Thymus (tissue), 11 donors: ENCODE data around the gene PUS7L. TPM values are rescaled to one million over a fixed set of nuclear protein-coding genes. Genes with fewer than 3 reads are reported as not detected.

ENCODE experiments used
- DNase-seq, 9 donors: peaks; one replicate each; pipeline ENCODE4 v3.0.0-alpha.2; 2013; ENCODE audit warnings: low spot score in 9 of 9, low read depth in 6 of 9, missing footprints in 1 of 9
- H3K27ac ChIP-seq, 2 donors: one replicate each; pipeline ENCODE4 v1.5.1; 2013; ENCODE audit warnings: control low read depth in 1 of 2, low read depth in 1 of 2, low read length in 1 of 2, mild to moderate bottlenecking in 1 of 2, moderate library complexity in 1 of 2
- H3K27me3 ChIP-seq, 2 donors: one replicate each; pipeline ENCODE4 v1.5.1; 2013; ENCODE audit warnings: low read length in 1 of 2; ENCODE audit not compliant: control insufficient read depth in 2 of 2, insufficient read depth in 1 of 2
- H3K36me3 ChIP-seq, 2 donors: one replicate each; pipeline ENCODE4 v1.5.1; 2013; ENCODE audit warnings: low read length in 1 of 2, mild to moderate bottlenecking in 1 of 2, moderate library complexity in 1 of 2; ENCODE audit not compliant: control insufficient read depth in 2 of 2, insufficient read depth in 2 of 2
- H3K4me1 ChIP-seq, 2 donors: one replicate each; pipeline ENCODE4 v1.5.1; 2013; ENCODE audit warnings: low read length in 2 of 2; ENCODE audit not compliant: control insufficient read depth in 2 of 2, insufficient read depth in 2 of 2
- H3K4me3 ChIP-seq, 2 donors: one replicate each; pipeline ENCODE4 v1.5.1; 2013; ENCODE audit warnings: low read length in 2 of 2, control low read depth in 1 of 2, mild to moderate bottlenecking in 1 of 2
- H3K9me3 ChIP-seq, 2 donors: one replicate each; pipeline ENCODE4 v1.5.1; 2013; ENCODE audit warnings: low read length in 1 of 2, mild to moderate bottlenecking in 1 of 2; ENCODE audit not compliant: control insufficient read depth in 2 of 2, insufficient read depth in 1 of 2
- WGBS: extraction: QIAGEN DNeasy Blood & Tissue Kit; methylation state at CpG from one replicate; pipeline ENCODE4 v1.1.7; 2013; 5-methylcytosine and 5-hydroxymethylcytosine counted together
- polyA plus RNA-seq: library from polyadenylated mRNA; stranded (reverse); fragments of 200-250 nt; gene quantifications from one replicate; pipeline ENCODE4 v1.2.3, GENCODE V29; 2013
- total RNA-seq: library from RNA; stranded (reverse); fragments of 120-200 nt; gene quantifications from one replicate; pipeline ENCODE4 v1.2.4, GENCODE V29; 2013
- donor health status: healthy.

Gene PUS7L
- total and polyA plus RNA-seq, 2 donors, result 3.0 to 14.4 TPM

DNA sequence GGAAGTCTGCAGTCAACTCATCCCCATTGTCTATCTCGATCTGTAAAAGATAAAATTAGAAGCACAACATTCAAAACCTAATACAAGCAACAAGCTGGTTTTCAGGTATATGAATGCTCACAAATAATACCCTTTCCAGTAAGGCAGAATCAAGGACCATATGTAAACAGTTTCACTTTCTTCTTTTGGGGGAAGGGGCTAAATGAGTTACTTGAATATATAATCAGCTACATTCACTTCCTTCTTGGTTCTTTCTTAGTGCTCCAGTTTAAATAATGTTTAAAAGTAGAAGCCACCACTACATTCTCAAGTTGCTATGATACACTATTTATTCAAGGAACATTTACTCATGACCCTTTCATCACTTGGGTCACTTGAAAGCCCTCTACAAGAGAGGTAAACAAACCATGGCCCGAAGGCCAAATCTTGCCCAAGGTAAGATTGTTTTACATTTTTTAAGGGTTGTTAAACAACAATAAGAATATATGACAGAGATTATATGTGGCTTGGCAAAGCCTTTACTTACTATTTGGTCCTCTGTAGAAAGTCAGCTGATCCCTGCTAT, 37.2 kb upstream of the PUS7L start:
- 95% methylated on average over 2 of the region's 2 CpGs for WGBS

DNA sequence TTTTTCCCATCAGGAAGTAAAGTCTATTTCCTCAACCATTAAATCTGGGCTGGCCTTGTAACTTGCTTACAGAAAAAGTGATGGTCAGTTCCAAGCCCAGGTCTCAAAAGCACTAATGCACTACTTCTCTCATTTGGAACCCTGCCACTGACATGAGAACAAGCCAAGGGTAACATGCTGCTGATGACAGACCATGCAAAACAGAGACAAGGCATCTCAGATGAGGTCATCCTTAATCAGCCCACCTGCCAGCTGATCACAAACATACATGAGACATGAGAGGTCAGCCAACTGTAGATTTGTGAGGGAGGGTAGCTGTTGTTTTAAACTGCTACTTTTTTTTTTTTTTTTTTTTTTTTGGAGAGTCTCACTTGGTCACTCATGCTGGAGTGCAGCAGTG, 31.4 kb upstream of the PUS7L start:
- no peak for DNase-seq
- Histone ChIP-seq H3K27ac (no peak overlapping the region), H3K4me3 (no peak overlapping the region), H3K4me1 (no peaks in the 10 kb centered on the region), H3K27me3 (no peaks in the 10 kb centered on the region), H3K9me3 (no peaks in the 10 kb centered on the region), H3K36me3 (peaks cover 30% of the 10 kb centered on the region in 2 donors)

More for the DNA sequence above, 37.2 kb upstream of the PUS7L start:
- peaks cover 12 to 41% of the 10 kb centered on the region in 2 donors for H3K36me3 ChIP-seq
- no peak for DNase-seq
- H3K27me3 ChIP-seq, result no peaks in the 10 kb centered on the region
- H3K4me1 ChIP-seq, result no peaks in the 10 kb centered on the region
- H3K4me3 ChIP-seq, result no peak overlapping the region
- H3K9me3 ChIP-seq, result no peaks in the 10 kb centered on the region
- no peak overlapping the region for H3K27ac ChIP-seq

DNA sequence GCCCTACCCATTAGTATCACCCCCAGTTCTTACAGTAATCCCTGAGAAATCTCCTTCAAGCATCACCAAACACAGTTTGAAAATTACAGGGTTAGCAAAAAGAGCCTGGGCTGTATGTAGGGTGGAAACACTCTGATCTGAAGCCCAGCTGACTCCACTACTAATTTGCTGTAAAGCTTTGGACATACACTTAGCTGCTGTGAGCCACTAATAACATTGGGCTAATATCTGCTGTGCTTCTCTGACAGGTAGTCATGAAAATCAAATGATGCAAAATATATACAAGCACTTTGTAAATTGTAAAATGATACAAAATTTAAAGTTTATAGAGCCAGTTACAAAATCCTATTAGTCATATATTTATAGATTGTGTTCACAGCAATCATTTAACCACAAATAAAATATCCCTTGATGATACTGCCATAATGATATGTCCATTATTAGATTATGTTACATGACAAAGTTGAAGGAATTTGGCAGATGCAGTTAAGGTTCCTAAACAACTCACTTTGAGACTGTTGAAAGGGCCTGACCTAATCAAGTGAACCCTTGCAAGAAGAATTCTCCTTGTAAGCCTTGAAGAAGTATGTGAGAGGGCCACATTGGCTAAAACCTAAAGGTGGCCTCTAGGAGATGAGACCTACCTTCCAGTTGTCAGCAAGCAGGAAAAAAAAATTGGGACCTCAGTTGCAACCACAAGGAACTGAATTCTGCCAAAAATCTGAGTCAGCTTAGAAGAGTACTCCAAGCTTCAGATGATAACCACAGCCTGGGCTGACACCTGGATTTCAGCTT, 28.5 kb upstream of the PUS7L start:
- Histone ChIP-seq H3K36me3 (peaks cover 41 to 51% of the 10 kb centered on the region in 2 donors), H3K4me3 (no peak overlapping the region), H3K27me3 (no peaks in the 10 kb centered on the region), H3K27ac (no peak overlapping the region), H3K4me1 (no peaks in the 10 kb centered on the region), H3K9me3 (no peaks in the 10 kb centered on the region)
- DNase-seq, result no peak

DNA sequence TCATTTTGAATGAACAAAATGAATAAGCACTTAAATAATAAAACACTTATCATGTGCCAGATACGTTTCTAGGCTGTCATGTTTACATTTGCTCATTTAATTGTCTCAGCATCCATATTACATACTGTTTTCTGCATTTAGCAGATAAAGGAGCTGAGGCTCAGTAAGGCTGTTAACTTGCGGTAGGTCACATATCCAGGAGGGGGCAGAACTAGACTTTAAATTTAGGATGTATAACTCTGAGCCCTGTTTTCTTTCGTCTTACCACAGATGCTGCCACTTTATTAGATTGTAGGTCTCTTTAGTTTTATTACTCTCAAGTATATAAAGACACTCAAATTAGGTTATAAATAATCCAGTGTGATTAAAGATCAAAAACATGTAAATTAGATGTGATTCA, 17.9 kb upstream of the PUS7L start:
- Histone ChIP-seq H3K9me3 (no peaks in the 10 kb centered on the region), H3K36me3 (peaks cover 18 to 69% of the 10 kb centered on the region in 2 donors), H3K27me3 (no peaks in the 10 kb centered on the region), H3K4me1 (no peaks in the 10 kb centered on the region), H3K4me3 (no peak overlapping the region), H3K27ac (no peak overlapping the region)
- peak in 3 of 9 donors; percentile 11 to 25 (median 18) for DNase-seq
- WGBS, result 93% methylated on average over 3 of the region's 3 CpGs

DNA sequence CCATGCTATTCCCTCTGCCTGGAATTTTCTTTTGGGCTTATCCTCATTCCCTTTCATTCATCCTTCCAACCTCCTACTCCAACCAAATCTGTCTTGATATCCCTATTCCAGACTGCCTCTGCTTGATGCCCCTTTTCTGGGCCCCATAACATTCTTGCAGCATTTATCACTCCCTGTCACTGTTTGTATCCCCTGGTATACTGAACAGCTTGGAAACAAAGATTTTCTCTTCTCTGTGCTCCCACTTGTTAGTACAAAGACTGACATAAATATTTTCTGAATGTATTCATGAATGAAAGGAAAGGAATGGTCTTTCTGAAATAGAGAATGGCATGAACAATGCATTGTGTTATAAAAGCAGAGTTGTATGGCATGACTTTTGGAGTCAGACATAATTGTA, 7.7 kb upstream of the PUS7L start:
- Histone ChIP-seq H3K36me3 (peaks cover 8 to 21% of the 10 kb centered on the region in 2 donors), H3K27me3 (no peaks in the 10 kb centered on the region), H3K27ac (no peak overlapping the region), H3K4me1 (peaks cover 2 to 7% of the 10 kb centered on the region in 2 donors), H3K4me3 (no peak overlapping the region), H3K9me3 (no peaks in the 10 kb centered on the region)
- no peak for DNase-seq

DNA sequence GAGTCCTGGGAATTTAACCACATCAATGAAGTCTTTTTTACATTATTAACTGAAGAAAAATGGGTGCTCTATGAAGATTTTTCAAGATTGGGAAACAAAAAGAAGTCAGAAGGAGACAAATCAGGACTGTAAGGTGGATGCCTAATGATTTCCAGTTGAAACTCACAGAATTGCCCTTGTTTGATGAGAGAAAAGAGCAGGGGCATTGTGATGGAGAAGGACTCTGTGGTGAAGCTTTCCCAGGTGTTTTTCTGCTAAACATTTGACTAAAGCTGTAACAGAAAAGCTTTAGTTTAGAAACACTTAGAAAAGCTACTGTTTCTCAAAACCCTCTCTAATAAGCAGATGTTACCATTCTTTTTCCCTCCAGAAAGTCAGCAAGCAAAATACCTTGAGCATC, 5.9 kb upstream of the PUS7L start:
- no peaks in the 10 kb centered on the region for H3K9me3 ChIP-seq
- no peak overlapping the region for H3K4me3 ChIP-seq
- H3K27me3 ChIP-seq, result no peaks in the 10 kb centered on the region
- H3K36me3 ChIP-seq, result peaks cover 0 to 7% of the 10 kb centered on the region in 2 donors
- peaks cover 12 to 17% of the 10 kb centered on the region in 2 donors for H3K4me1 ChIP-seq
- DNase-seq, result no peak
- no peak overlapping the region for H3K27ac ChIP-seq

DNA sequence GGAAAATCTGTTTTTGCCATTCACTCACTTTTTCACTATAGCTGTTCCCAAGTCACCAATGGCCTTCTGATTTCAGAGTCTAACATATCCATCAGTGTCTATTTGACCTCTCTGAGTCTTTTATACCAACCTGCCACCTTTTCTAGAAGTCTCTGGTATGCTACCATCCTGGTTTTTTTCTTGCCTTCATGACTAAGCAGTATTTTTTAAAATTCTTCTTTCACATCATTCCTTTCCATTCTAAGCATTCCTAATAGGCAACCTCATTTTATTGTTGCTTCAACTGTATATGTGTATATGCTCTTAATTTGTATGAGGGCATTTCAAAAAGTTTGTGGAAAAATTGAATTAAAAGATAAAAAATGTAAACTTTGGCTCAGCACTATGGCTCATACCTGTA, 5.2 kb upstream of the PUS7L start:
- H3K4me1 ChIP-seq, result peaks cover 12 to 17% of the 10 kb centered on the region in 2 donors
- no peaks in the 10 kb centered on the region for H3K27me3 ChIP-seq

DNA sequence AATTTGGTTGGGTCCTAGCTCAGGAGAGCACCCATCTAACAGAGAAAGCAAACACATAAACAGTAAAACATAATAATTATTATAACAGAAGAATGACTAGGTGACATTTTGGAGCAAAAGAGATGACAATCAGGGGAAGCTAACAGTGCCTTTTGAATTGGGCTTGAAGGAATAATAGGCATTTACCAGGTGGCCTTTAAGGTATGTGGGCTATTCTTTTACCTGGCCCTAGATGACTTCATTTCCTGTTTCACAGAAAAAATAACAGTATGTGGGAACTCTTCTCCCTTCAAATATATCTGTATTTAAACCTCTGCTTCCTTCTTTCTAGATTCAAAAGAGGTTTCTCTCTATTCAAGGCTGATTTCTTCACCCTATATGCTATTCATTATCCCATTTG, 4.0 kb upstream of the PUS7L start:
- no peak overlapping the region for H3K4me3 ChIP-seq
- H3K27ac ChIP-seq, result no peak overlapping the region
- H3K9me3 ChIP-seq, result no peaks in the 10 kb centered on the region
- H3K36me3 ChIP-seq, result peaks cover 0 to 4% of the 10 kb centered on the region in 2 donors
- DNase-seq, result no peak
- H3K4me1 ChIP-seq, result peaks cover 15 to 23% of the 10 kb centered on the region in 2 donors
- H3K27me3 ChIP-seq, result no peaks in the 10 kb centered on the region

More for the DNA sequence above, 5.2 kb upstream of the PUS7L start:
- DNase-seq, result no peak
- Histone ChIP-seq H3K9me3 (no peaks in the 10 kb centered on the region), H3K27ac (no peak overlapping the region), H3K36me3 (peaks cover 0 to 7% of the 10 kb centered on the region in 2 donors), H3K4me3 (no peak overlapping the region)

DNA sequence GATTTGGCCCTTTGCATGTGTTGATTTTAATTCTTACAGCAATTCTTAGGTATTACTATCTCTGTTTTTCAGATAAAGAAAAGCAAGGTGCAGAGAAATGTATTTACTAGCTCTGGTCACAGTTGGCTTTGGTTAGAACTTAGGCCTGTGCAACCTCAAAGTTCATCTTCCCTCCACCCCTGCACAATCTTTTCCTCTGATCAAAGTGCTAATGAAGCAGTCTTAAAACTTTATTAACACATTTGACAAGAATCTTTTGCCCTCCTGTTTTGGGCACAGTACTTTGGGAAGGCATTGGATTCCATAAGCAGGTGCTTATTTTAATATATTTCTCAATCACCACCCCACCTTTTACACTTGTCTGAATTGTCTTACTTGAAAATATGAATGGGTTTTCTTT, 2.9 kb upstream of the PUS7L start:
- Histone ChIP-seq H3K4me1 (peaks cover 15 to 23% of the 10 kb centered on the region in 2 donors), H3K27me3 (no peaks in the 10 kb centered on the region), H3K36me3 (peaks cover 0 to 4% of the 10 kb centered on the region in 2 donors), H3K9me3 (no peaks in the 10 kb centered on the region), H3K4me3 (no peak overlapping the region), H3K27ac (no peak overlapping the region)
- DNase-seq, result peak in 1 of 9 donors; percentile 10
